H1 (cell line): ENCODE data around the gene MSANTD4. TPM values are rescaled to one million over a fixed set of nuclear protein-coding genes. Genes with fewer than 3 reads are reported as not detected.

ENCODE experiments used
- ASH2L ChIP-seq: fragments of 200-600, 300-600 bp; sonication (generic); IDR thresholded peaks from one replicate; pipeline ENCODE4 v1.7.1; 2017; ENCODE audit warnings: low read length
- CHD7 ChIP-seq: fragments of 300-600 bp; sonication (generic); IDR thresholded peaks from 2 replicates; pipeline ENCODE4 v1.7.1; 2012; ENCODE audit warnings: low read length, moderate library complexity, mild to moderate bottlenecking, inconsistent platforms; ENCODE audit not compliant: insufficient replicate concordance
- GTF2F1 ChIP-seq: IDR thresholded peaks from 2 replicates; pipeline ENCODE4 v1.6.1; 2012; ENCODE audit warnings: low read depth, low read length, improper control_type of control experiment, borderline replicate concordance
- JUN ChIP-seq: IDR thresholded peaks from 2 replicates; pipeline ENCODE4 v1.6.1; 2011; ENCODE audit warnings: low read depth, mild to moderate bottlenecking, improper control_type of control experiment, low read length
- KDM5A ChIP-seq: fragments of 200-600 bp; IDR thresholded peaks from 2 replicates; pipeline ENCODE4 v1.7.1; 2012; ENCODE audit warnings: mild to moderate bottlenecking, low read length, inconsistent platforms, mixed read lengths
- RNF2 ChIP-seq: fragments of 200-900, 300-1000 bp; sonication (generic); IDR thresholded peaks from 2 replicates; pipeline ENCODE4 v1.7.1; 2016; ENCODE audit warnings: borderline replicate concordance, low read depth, mild to moderate bottlenecking, antibody characterized with exemption, low read length; ENCODE audit not compliant: poor library complexity, severe bottlenecking; ENCODE audit errors: missing control alignments
- polyA plus RNA-seq, 7 experiments: library from polyadenylated mRNA; depleted of rRNA in 3 of 7; stranded (reverse) in 5 of 7; unstranded in 2 of 7; fragments of >200 nt in 5 of 7; fragments of 200-250 nt in 2 of 7; gene quantifications; 1 replicate in 5 of 7; 2 replicates in 1 of 7; 4 replicates in 1 of 7; pipeline versions ENCODE4 v1.2.1 to v1.2.3, GENCODE V29; 2011 to 2013; ENCODE audit warnings: missing spikeins in 2 of 7, mixed read lengths in 2 of 7
- total RNA-seq: library from RNA; stranded (reverse); fragmentation: NEBNext Ultra II Directional; extraction: Animal tissue kit (Norgen Biotek cat#: 25700); gene quantifications from 2 replicates; pipeline ENCODE4 v1.2.1, GENCODE V29; 2021

The MSANTD4 gene
- total and polyA plus RNA-seq, 2 of the 8 experiments (the other 6 are each of a cell fraction or from before 2014, with no cell fraction given): 5.1 to 21.9 TPM

GRCh38 chr11:106001304-106002012 is 20.6 kb downstream of the MSANTD4 start (continued):
- no peak for TF ChIP-seq CHD7
- TF ChIP-seq RNF2: no peak
- no peak for TF ChIP-seq JUN
- TF ChIP-seq ASH2L: no peak
- no peak for TF ChIP-seq GTF2F1
- no peak for TF ChIP-seq KDM5A
- TF ChIP-seq, all 59 proteins: peak for 0
